HepG2 (cell line): Measurements from ENCODE around the gene A4GNT. TPM values are rescaled to one million over a fixed set of nuclear protein-coding genes. Genes with fewer than 3 reads are reported as not detected.

Source experiments
- ELF3 ChIP-seq: IDR thresholded peaks from 2 replicates; pipeline ENCODE4 v1.6.1; 2016; ENCODE audit warnings: missing genetic modification reagents, missing compliant biosample characterization
- HDAC1 ChIP-seq: sonication (generic); formaldehyde crosslinking; IDR thresholded peaks from 2 replicates; pipeline ENCODE4 v1.5.1; 2020; ENCODE audit warnings: mild to moderate bottlenecking, missing genetic modification reagents
- HOMEZ ChIP-seq: IDR thresholded peaks from 2 replicates; pipeline ENCODE4 v1.6.1; 2016; ENCODE audit warnings: low read depth
- KAT8 ChIP-seq: IDR thresholded peaks from 2 replicates; pipeline ENCODE4 v1.6.1; 2016; ENCODE audit warnings: missing genetic modification reagents, missing compliant biosample characterization
- PRPF4 ChIP-seq: fragments of 200-400 bp; formaldehyde crosslinking; IDR thresholded peaks from 2 replicates; pipeline ENCODE4 v1.6.1; 2016; ENCODE audit warnings: low read length, low read depth; ENCODE audit not compliant: poor library complexity, severe bottlenecking
- RAD21 ChIP-seq: fragments of 450-650 bp; formaldehyde crosslinking; IDR thresholded peaks from 2 replicates; pipeline ENCODE4 v1.5.0; 2020; ENCODE audit warnings: mild to moderate bottlenecking
- SALL1 ChIP-seq: sonication (generic); formaldehyde crosslinking; IDR thresholded peaks from 2 replicates; pipeline ENCODE4 v1.8.0; 2022; ENCODE audit warnings: mild to moderate bottlenecking, missing genetic modification reagents
- SAP130 ChIP-seq: IDR thresholded peaks from 2 replicates; pipeline ENCODE4 v1.6.1; 2016; ENCODE audit warnings: low read depth
- SKI ChIP-seq: fragments of 450-650 bp; IDR thresholded peaks from one replicate; pipeline ENCODE4 v1.6.1; 2018; ENCODE audit warnings: mild to moderate bottlenecking; ENCODE audit not compliant: partially characterized antibody
- SMC3 ChIP-seq: IDR thresholded peaks from 2 replicates; pipeline ENCODE4 v1.6.1; 2011; ENCODE audit warnings: low read length, improper control_type of control experiment
- STAG1 ChIP-seq: sonication (generic); formaldehyde crosslinking; IDR thresholded peaks from 2 replicates; pipeline ENCODE4 v1.4.0; 2020; ENCODE audit warnings: missing genetic modification reagents
- UBTF ChIP-seq: sonication (generic); formaldehyde crosslinking; IDR thresholded peaks from 2 replicates; pipeline ENCODE4 v1.4.0; 2020; ENCODE audit warnings: mild to moderate bottlenecking, missing genetic modification reagents
- XRCC5 ChIP-seq: fragments of 200-400 bp; formaldehyde crosslinking; optimal IDR thresholded peaks from 2 replicates; pipeline ENCODE3; 2017; ENCODE audit warnings: mild to moderate bottlenecking, low read length
- ZNF350 ChIP-seq: sonication (generic); formaldehyde crosslinking; IDR thresholded peaks from 2 replicates; pipeline ENCODE4 v1.4.0; 2020; ENCODE audit warnings: mild to moderate bottlenecking, low read depth, missing genetic modification reagents, borderline replicate concordance
- ZNF773 ChIP-seq: sonication (generic); formaldehyde crosslinking; IDR thresholded peaks from 2 replicates; pipeline ENCODE4 v1.4.0; 2020; ENCODE audit warnings: missing genetic modification reagents, borderline replicate concordance
- polyA plus RNA-seq, 8 experiments: library from polyadenylated mRNA; depleted of rRNA in 3 of 8; stranded (reverse) in 7 of 8; unstranded in 1 of 8; fragments of >200 nt; fragmentation: Illumina TruSeq in 4 of 8; extraction: Trizol in 4 of 8; gene quantifications; 2 replicates each; pipeline versions ENCODE4 v1.2.1 to v1.2.3, GENCODE V29; 2011 to 2016; ENCODE audit warnings: low read depth in 4 of 8, missing spikeins in 1 of 8, mixed read lengths in 1 of 8; ENCODE audit not compliant: insufficient read depth in 1 of 8
- total RNA-seq, 5 experiments: library from RNA; depleted of rRNA; stranded (reverse); fragments of >200 nt; fragmentation: Illumina TruSeq; extraction: Trizol; gene quantifications; 2 replicates each; pipeline ENCODE4 v1.2.3, GENCODE V29; 2016; ENCODE audit warnings: low read depth in 1 of 5

Gene A4GNT
- total and polyA plus RNA-seq, 2 of the 13 experiments (the other 11 are each of a cell fraction or from before 2014, with no cell fraction given) = not detected

- TF ChIP-seq UBTF (CRISPR knock-in tag) = peak; percentile 23; the same call in 1 of the 2 replicates
- TF ChIP-seq RAD21 (CRISPR knock-in tag) = peak; percentile 78
- no peak for TF ChIP-seq ELF3 (CRISPR knock-in tag)
- TF ChIP-seq SMC3 = peak; percentile 90
- TF ChIP-seq ZNF350 (CRISPR knock-in tag) = 0 out of 2 replicates have a peak, but pooled peaks have one; percentile 23
- no peak for TF ChIP-seq ZNF773 (CRISPR knock-in tag)
- peak; percentile 72 for TF ChIP-seq XRCC5
- TF ChIP-seq HOMEZ (CRISPR knock-in tag) = 0 out of 2 replicates have a peak, but pooled peaks have one; percentile 22
- 0 out of 2 replicates have a peak, but pooled peaks have one; percentile 21 for TF ChIP-seq HDAC1 (CRISPR knock-in tag)
- TF ChIP-seq SALL1 = 0 out of 2 replicates have a peak, but pooled peaks have one; percentile 27
- 0 out of 2 replicates have a peak, but pooled peaks have one; percentile 14 for TF ChIP-seq SAP130 (CRISPR knock-in tag)
- peak; percentile 77 for TF ChIP-seq STAG1
- TF ChIP-seq SKI = peak; percentile 10
- no peak for TF ChIP-seq KAT8 (CRISPR knock-in tag)
- no peak for TF ChIP-seq PRPF4
Observed at GRCh38 chr3:138118612-138119422, 13.4 kb downstream of the A4GNT start (continued).
